Natural killer cell (primary cell): Measurements from ENCODE around the gene ASIC3. TPM values are rescaled to one million over a fixed set of nuclear protein-coding genes. Genes with fewer than 3 reads are reported as not detected.

Source experiments
- ATAC-seq, 3 donors: fragments of 150-1000 bp in 2 of 3; fragments of 200-7000 bp in 1 of 3; cut with Tn5 transposase; 1 replicate in 1 of 3; 2 replicates in 2 of 3; pipeline ENCODE4 v1.10.0; 2021; ENCODE audit warnings: mild to moderate bottlenecking in 2 of 3, moderate library complexity in 2 of 3
- DNase-seq, 2 donors: peaks; one replicate each; pipeline versions ENCODE4 v3.0.0 to v3.0.0-alpha.2; 2013 to 2021; ENCODE audit warnings: mixed read lengths in 1 of 2
- H3K27ac ChIP-seq: one replicate; pipeline ENCODE4 v1.5.1; 2013; ENCODE audit warnings: mild to moderate bottlenecking, low read length
- H3K27me3 ChIP-seq: one replicate; pipeline ENCODE4 v1.6.1; 2013; ENCODE audit warnings: low read length; ENCODE audit not compliant: control insufficient read depth, insufficient read depth
- H3K36me3 ChIP-seq: one replicate; pipeline ENCODE4 v1.6.1; 2013; ENCODE audit warnings: low read length; ENCODE audit not compliant: control insufficient read depth, insufficient read depth
- H3K4me1 ChIP-seq: one replicate; pipeline ENCODE4 v1.6.1; 2013; ENCODE audit warnings: low read length; ENCODE audit not compliant: control insufficient read depth, insufficient read depth
- H3K4me3 ChIP-seq: one replicate; pipeline ENCODE4 v1.5.1; 2013; ENCODE audit warnings: low read length
- H3K9me3 ChIP-seq: one replicate; pipeline ENCODE4 v1.6.1; 2013; ENCODE audit warnings: low read length; ENCODE audit not compliant: control insufficient read depth, insufficient read depth
- H3K27ac Mint-ChIP-seq, 2 donors: one replicate each; pipeline ENCODE4 v1.8.0; 2022; ENCODE audit warnings: mild to moderate bottlenecking in 2 of 2, mixed read lengths in 2 of 2, moderate library complexity in 1 of 2
- H3K27me3 Mint-ChIP-seq, 2 donors: one replicate each; pipeline ENCODE4 v1.8.0; 2022; ENCODE audit warnings: low read depth in 2 of 2, mixed read lengths in 2 of 2
- H3K36me3 Mint-ChIP-seq: one replicate; pipeline ENCODE4 v1.8.0; 2022; ENCODE audit warnings: mixed read lengths
- H3K4me1 Mint-ChIP-seq, 2 donors: one replicate each; pipeline ENCODE4 v1.8.0; 2022; ENCODE audit warnings: mixed read lengths in 2 of 2
- H3K4me3 Mint-ChIP-seq: one replicate; pipeline ENCODE4 v1.8.0; 2022; ENCODE audit warnings: mild to moderate bottlenecking, moderate library complexity, mixed read lengths
- H3K9me3 Mint-ChIP-seq, 2 donors: one replicate each; pipeline ENCODE4 v1.8.0; 2022; ENCODE audit warnings: mixed read lengths in 2 of 2
- CTCF ChIP-seq: fragments of 200-600 bp; IDR thresholded peaks from one replicate; pipeline ENCODE4 v1.8.0; 2022; ENCODE audit warnings: antibody characterized with exemption
- WGBS: methylation state at CpG from one replicate; pipeline ENCODE4 v1.1.7; 2013; ENCODE audit warnings: missing lambda C conversion rate; ENCODE audit not compliant: insufficient coverage; 5-methylcytosine and 5-hydroxymethylcytosine counted together
- intact Hi-C: fragments of 100-400 bp; cut with micrococcal nuclease; formaldehyde crosslinking; loops from one replicate; pipeline ENCODE4 v1.14.2; 2022
- total RNA-seq, 4 donors: library from RNA; stranded (reverse); fragments of 120-200 nt in 1 of 4; gene quantifications; one replicate each; pipeline versions ENCODE4 v1.2.3 to v1.2.4, GENCODE V29; 2013 to 2022

The ASIC3 gene
- total RNA-seq, 3 donors from 2014 or later (not counting 1 experiment from before 2014, with no cell fraction given) = 5.7 to 7.9 (median 5.9) TPM

- DNase-seq = peak; percentile 80 to 93
- Mint-ChIP-seq H3K36me3 (no peaks in the 10 kb centered on the region), H3K9me3 (no peaks in the 10 kb centered on the region), H3K27ac (peak within 1 kb of the TSS; percentile 88 to 98), H3K4me3 (peak within 1 kb of the TSS; percentile 92), H3K27me3 (no peaks in the 10 kb centered on the region), H3K4me1 (peaks cover 40 to 64% of the 10 kb centered on the region in 2 donors)
- H3K4me3 ChIP-seq = peak within 1 kb of the TSS; percentile 64
- H3K27me3 ChIP-seq = no peaks in the 10 kb centered on the region
- no peaks in the 10 kb centered on the region for H3K36me3 ChIP-seq
- H3K9me3 ChIP-seq = no peaks in the 10 kb centered on the region
- TF ChIP-seq CTCF = no peak
- H3K4me1 ChIP-seq = peaks cover 60% of the 10 kb centered on the region
- intact Hi-C loops = loop anchor here (5.0 kb wide), 1 partner anchor 259 kb away; the partner anchor contains the start of gene NUB1
- peak; percentile 58 to 76 (median 66) for ATAC-seq
- peak within 1 kb of the TSS; percentile 88 for H3K27ac ChIP-seq
- WGBS = under 1% methylated on average over 69 of the region's 69 CpGs
Measured at GRCh38 chr7:151083071-151083823, 34.9 kb downstream of the ASIC3 start, which contains the start of gene TMUB1. Gene TMUB1 (minus strand): TSS chr7:151083493. CDS start chr7:151082563, 930 bp downstream.

GRCh38 chr7:151083824-151084160 lies 35.5 kb downstream of the ASIC3 start:
- H3K9me3 Mint-ChIP-seq = no peaks in the 10 kb centered on the region
- no peak for DNase-seq
- H3K27me3 ChIP-seq = no peaks in the 10 kb centered on the region
- peak overlapping the region; percentile 88 to 98 for H3K27ac Mint-ChIP-seq
- peaks cover 44 to 64% of the 10 kb centered on the region in 2 donors for H3K4me1 Mint-ChIP-seq
- 10% methylated on average over 2 of the region's 3 CpGs for WGBS
- intact Hi-C loops = loop anchor here (5.0 kb wide), 1 partner anchor 259 kb away; the partner anchor contains the start of gene NUB1
- no peaks in the 10 kb centered on the region for H3K36me3 ChIP-seq
- H3K4me1 ChIP-seq = peaks cover 65% of the 10 kb centered on the region
- ATAC-seq = no peak
- H3K4me3 Mint-ChIP-seq = peak overlapping the region; percentile 76
- no peaks in the 10 kb centered on the region for H3K36me3 Mint-ChIP-seq
- peak overlapping the region; percentile 64 for H3K4me3 ChIP-seq
- H3K27ac ChIP-seq = peak overlapping the region; percentile 88
- no peaks in the 10 kb centered on the region for H3K27me3 Mint-ChIP-seq
- no peaks in the 10 kb centered on the region for H3K9me3 ChIP-seq
- TF ChIP-seq CTCF = no peak

- no peak for TF ChIP-seq CTCF
- Mint-ChIP-seq H3K27ac (peak overlapping the region; percentile 88 to 98), H3K4me1 (peaks cover 48 to 65% of the 10 kb centered on the region in 2 donors), H3K9me3 (no peaks in the 10 kb centered on the region), H3K36me3 (no peaks in the 10 kb centered on the region), H3K4me3 (peak overlapping the region; percentile 88), H3K27me3 (no peaks in the 10 kb centered on the region)
- no peak overlapping the region for H3K27ac ChIP-seq
- no peaks in the 10 kb centered on the region for H3K27me3 ChIP-seq
- WGBS = 46% methylated on average over 5 of the region's 5 CpGs
- intact Hi-C loops = no loop called here
- DNase-seq (no peak), ATAC-seq (no peak)
- H3K4me1 ChIP-seq = peaks cover 69% of the 10 kb centered on the region
- H3K4me3 ChIP-seq = no peak overlapping the region
- no peaks in the 10 kb centered on the region for H3K36me3 ChIP-seq
- no peaks in the 10 kb centered on the region for H3K9me3 ChIP-seq
Measured at GRCh38 chr7:151085329-151085690, 37.0 kb downstream of the ASIC3 start.
